Measurements from ENCODE around the gene PTPRM. TPM values are rescaled to one million over a fixed set of nuclear protein-coding genes. Genes with fewer than 3 reads are reported as not detected.

PTPRM gene
- total RNA-seq, 1 experiment from 2014 or later, result 100.0 TPM

DNA sequence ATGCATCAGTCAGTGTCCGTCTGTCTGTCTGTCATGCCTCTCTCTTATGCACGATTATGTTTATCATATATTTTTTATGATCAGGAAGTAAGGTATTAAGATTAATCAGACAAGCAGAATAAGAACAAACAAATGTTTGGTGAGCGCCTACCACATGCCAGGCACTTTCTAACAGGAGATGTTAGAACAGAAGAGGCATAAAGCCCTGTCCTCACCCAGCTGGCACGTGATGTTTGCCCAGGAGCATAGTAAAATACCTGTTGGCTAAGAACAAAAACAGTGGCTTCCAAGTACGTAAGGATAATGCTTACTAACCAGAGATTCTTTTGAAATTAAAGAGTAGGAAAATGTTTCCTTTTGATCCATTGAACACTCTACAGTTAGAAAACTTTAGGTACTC is 661.9 kb downstream of the PTPRM start:
- no TSS peak for BruUV-seq (replicated peaks)
- TF ChIP-seq, protein P1, sequence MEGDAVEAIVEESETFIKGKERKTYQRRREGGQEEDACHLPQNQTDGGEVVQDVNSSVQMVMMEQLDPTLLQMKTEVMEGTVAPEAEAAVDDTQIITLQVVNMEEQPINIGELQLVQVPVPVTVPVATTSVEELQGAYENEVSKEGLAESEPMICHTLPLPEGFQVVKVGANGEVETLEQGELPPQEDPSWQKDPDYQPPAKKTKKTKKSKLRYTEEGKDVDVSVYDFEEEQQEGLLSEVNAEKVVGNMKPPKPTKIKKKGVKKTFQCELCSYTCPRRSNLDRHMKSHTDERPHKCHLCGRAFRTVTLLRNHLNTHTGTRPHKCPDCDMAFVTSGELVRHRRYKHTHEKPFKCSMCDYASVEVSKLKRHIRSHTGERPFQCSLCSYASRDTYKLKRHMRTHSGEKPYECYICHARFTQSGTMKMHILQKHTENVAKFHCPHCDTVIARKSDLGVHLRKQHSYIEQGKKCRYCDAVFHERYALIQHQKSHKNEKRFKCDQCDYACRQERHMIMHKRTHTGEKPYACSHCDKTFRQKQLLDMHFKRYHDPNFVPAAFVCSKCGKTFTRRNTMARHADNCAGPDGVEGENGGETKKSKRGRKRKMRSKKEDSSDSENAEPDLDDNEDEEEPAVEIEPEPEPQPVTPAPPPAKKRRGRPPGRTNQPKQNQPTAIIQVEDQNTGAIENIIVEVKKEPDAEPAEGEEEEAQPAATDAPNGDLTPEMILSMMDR (IDR thresholded peaks at IDR 0.05; ENCODE audit: insufficient read depth in 1 of 2, low read depth in 1 of 2, low read length in 1 of 2, severe bottlenecking in 1 of 2, unreplicated experiment in 1 of 2), result no peak
- no peak overlapping the region for H3K27ac Mint-ChIP-seq (ENCODE audit: unreplicated experiment)
- Histone ChIP-seq H3K27me3 (replicated peaks; ENCODE audit: control insufficient read depth, insufficient read depth, low read length) (no peaks in the 10 kb centered on the region), H3K9me3 (0 out of 2 replicates have a peak, but pooled peaks cover 4% of the 10 kb centered on the region), H3K36me3 (ENCODE audit: control insufficient read depth, insufficient read depth, low read length) (no peaks in the 10 kb centered on the region), H3K4me3 (ENCODE audit: low read depth, low read length) (no peak overlapping the region), H3K4me1 (no peaks in the 10 kb centered on the region)
- ChIA-PET POLR2A (no interaction called here), CTCF (no interaction called here)
- H3K9me3 Mint-ChIP-seq (ENCODE audit: unreplicated experiment), result no peaks in the 10 kb centered on the region
- no peaks in the 10 kb centered on the region for H3K27me3 Mint-ChIP-seq (ENCODE audit: insufficient read depth, unreplicated experiment)
- H3K4me3 Mint-ChIP-seq (ENCODE audit: unreplicated experiment), result no peak overlapping the region
- H3K36me3 Mint-ChIP-seq (ENCODE audit: insufficient read depth, unreplicated experiment), result peaks cover 24% of the 10 kb centered on the region
- intact Hi-C loops (cut with micrococcal nuclease; ENCODE audit: unreplicated experiment), result no loop called here
- H3K4me1 Mint-ChIP-seq (ENCODE audit: low read depth, unreplicated experiment), result peaks cover 9% of the 10 kb centered on the region
- no peak for DNase-seq

DNA sequence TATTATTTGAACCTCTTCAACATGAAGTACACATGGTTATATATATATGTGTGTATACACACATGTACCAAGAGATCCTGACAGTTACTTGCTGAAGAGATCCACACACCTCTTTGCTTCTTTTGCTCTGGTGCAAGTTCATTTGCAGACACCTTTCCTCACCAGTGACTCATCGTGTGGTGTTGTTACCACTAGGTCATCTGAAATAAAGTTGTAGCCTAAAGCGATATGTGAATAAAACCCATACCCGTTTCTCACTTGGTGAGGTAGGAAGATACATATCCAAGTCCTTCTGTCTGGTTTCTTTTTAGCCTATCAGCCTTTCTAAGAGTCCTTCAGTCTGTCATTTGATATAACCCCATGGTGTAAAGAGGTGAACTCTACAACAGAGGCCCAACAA is 662.7 kb downstream of the PTPRM start:
- Histone ChIP-seq H3K9me3 (0 out of 2 replicates have a peak, but pooled peaks cover 4% of the 10 kb centered on the region), H3K4me3 (ENCODE audit: low read depth, low read length) (no peak overlapping the region), H3K4me1 (no peaks in the 10 kb centered on the region), H3K27me3 (replicated peaks; ENCODE audit: control insufficient read depth, insufficient read depth, low read length) (no peaks in the 10 kb centered on the region), H3K36me3 (ENCODE audit: control insufficient read depth, insufficient read depth, low read length) (no peaks in the 10 kb centered on the region)
- Mint-ChIP-seq H3K4me3 (ENCODE audit: unreplicated experiment) (no peak overlapping the region), H3K4me1 (ENCODE audit: low read depth, unreplicated experiment) (peaks cover 10% of the 10 kb centered on the region), H3K27me3 (ENCODE audit: insufficient read depth, unreplicated experiment) (no peaks in the 10 kb centered on the region), H3K9me3 (ENCODE audit: unreplicated experiment) (no peaks in the 10 kb centered on the region), H3K36me3 (ENCODE audit: insufficient read depth, unreplicated experiment) (peaks cover 25% of the 10 kb centered on the region), H3K27ac (ENCODE audit: unreplicated experiment) (no peak overlapping the region)
- no TSS peak for BruUV-seq (replicated peaks)
- ChIA-PET POLR2A (no interaction called here), CTCF (no interaction called here)
- intact Hi-C loops (cut with micrococcal nuclease; ENCODE audit: unreplicated experiment), result no loop called here
- TF ChIP-seq, protein P1 (IDR thresholded peaks at IDR 0.05; ENCODE audit: insufficient read depth in 1 of 2, low read depth in 1 of 2, low read length in 1 of 2, severe bottlenecking in 1 of 2, unreplicated experiment in 1 of 2), result no peak
- DNase-seq, result no peak

DNA sequence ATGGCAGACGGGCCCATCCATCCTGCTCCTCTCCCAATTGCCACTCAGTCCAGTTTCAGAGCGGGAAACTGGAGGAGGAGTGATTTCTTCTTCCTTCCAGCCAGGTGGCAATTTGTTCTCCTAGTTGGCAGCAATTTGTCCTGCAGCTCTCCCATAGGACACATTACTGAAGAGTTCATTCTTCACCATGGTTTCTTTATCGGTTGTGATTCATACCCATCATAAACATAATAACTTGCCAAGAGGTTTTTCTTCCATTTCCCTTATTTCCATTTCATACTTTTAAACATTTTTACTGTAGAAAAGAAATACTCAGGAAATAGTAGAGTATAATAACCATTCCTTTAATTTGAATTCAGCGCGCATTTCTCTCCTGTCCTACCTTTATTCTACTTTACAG is 664.2 kb downstream of the PTPRM start:
- BruUV-seq (replicated peaks), result no TSS peak
- no peaks in the 10 kb centered on the region for H3K9me3 Mint-ChIP-seq (ENCODE audit: unreplicated experiment)
- peaks cover 21% of the 10 kb centered on the region for H3K36me3 Mint-ChIP-seq (ENCODE audit: insufficient read depth, unreplicated experiment)
- intact Hi-C loops (cut with micrococcal nuclease; ENCODE audit: unreplicated experiment), result no loop called here
- H3K4me3 ChIP-seq (ENCODE audit: low read depth, low read length), result no peak overlapping the region
- no peak overlapping the region for H3K4me3 Mint-ChIP-seq (ENCODE audit: unreplicated experiment)
- ChIA-PET POLR2A (no interaction called here), CTCF (no interaction called here)
- TF ChIP-seq, protein P1 (IDR thresholded peaks at IDR 0.05; ENCODE audit: insufficient read depth in 1 of 2, low read depth in 1 of 2, low read length in 1 of 2, severe bottlenecking in 1 of 2, unreplicated experiment in 1 of 2), result no peak
- 0 out of 2 replicates have a peak, but pooled peaks cover 4% of the 10 kb centered on the region for H3K9me3 ChIP-seq
- no peaks in the 10 kb centered on the region for H3K27me3 Mint-ChIP-seq (ENCODE audit: insufficient read depth, unreplicated experiment)
- peaks cover 10% of the 10 kb centered on the region for H3K4me1 Mint-ChIP-seq (ENCODE audit: low read depth, unreplicated experiment)
- DNase-seq, result no peak
- no peaks in the 10 kb centered on the region for H3K27me3 ChIP-seq (replicated peaks; ENCODE audit: control insufficient read depth, insufficient read depth, low read length)
- no peak overlapping the region for H3K27ac Mint-ChIP-seq (ENCODE audit: unreplicated experiment)
- no peaks in the 10 kb centered on the region for H3K4me1 ChIP-seq
- H3K36me3 ChIP-seq (ENCODE audit: control insufficient read depth, insufficient read depth, low read length), result no peaks in the 10 kb centered on the region

All from Caco-2 (cell line).